HepG2 (cell line): Measurements from ENCODE around the gene LZTR1. TPM values are rescaled to one million over a fixed set of nuclear protein-coding genes. Genes with fewer than 3 reads are reported as not detected.

ENCODE experiments used
- FOXJ3 ChIP-seq: sonication (generic); formaldehyde crosslinking; IDR thresholded peaks from 2 replicates; pipeline ENCODE4 v1.4.0; 2020; ENCODE audit warnings: missing genetic modification reagents, mild to moderate bottlenecking, borderline replicate concordance
- GZF1 ChIP-seq: sonication (generic); formaldehyde crosslinking; IDR thresholded peaks from 2 replicates; pipeline ENCODE4 v1.5.1; 2020; ENCODE audit warnings: mild to moderate bottlenecking, missing genetic modification reagents
- KDM5A ChIP-seq: fragments of 200-600 bp; sonication (generic); IDR thresholded peaks from 2 replicates; pipeline ENCODE4 v1.7.0; 2018; ENCODE audit warnings: antibody characterized with exemption, mild to moderate bottlenecking, low read length, borderline replicate concordance
- NR2C2 ChIP-seq: sonication (generic); formaldehyde crosslinking; IDR thresholded peaks from 2 replicates; pipeline ENCODE4 v1.4.0; 2020; ENCODE audit warnings: missing genetic modification reagents, mild to moderate bottlenecking, moderate library complexity, borderline replicate concordance
- RAD51 ChIP-seq: fragments of 450-650 bp; IDR thresholded peaks from 2 replicates; pipeline ENCODE4 v1.6.1; 2016; ENCODE audit warnings: borderline replicate concordance
- RBAK ChIP-seq: sonication (generic); formaldehyde crosslinking; IDR thresholded peaks from 2 replicates; pipeline ENCODE4 v1.5.1; 2020; ENCODE audit warnings: mild to moderate bottlenecking, missing genetic modification reagents
- RFXANK ChIP-seq: IDR thresholded peaks from 2 replicates; pipeline ENCODE4 v1.6.1; 2016
- SIN3A ChIP-seq: IDR thresholded peaks from 2 replicates; pipeline ENCODE4 v1.6.1; 2011; ENCODE audit warnings: low read depth, mild to moderate bottlenecking, control low read depth, low read length, borderline replicate concordance
- ZFAT ChIP-seq: sonication (generic); formaldehyde crosslinking; conservative IDR thresholded peaks from 2 replicates; pipeline ENCODE4 v1.8.1; 2023; ENCODE audit warnings: missing genetic modification reagents, inconsistent platforms
- ZFP36 ChIP-seq: fragments of 150-350 bp; IDR thresholded peaks from 2 replicates; pipeline ENCODE4 v1.6.1; 2018; ENCODE audit warnings: borderline replicate concordance, low read length, low read depth; ENCODE audit not compliant: partially characterized antibody
- ZNF292 ChIP-seq: sonication (generic); formaldehyde crosslinking; IDR thresholded peaks from 2 replicates; pipeline ENCODE4 v1.8.1; 2022; ENCODE audit warnings: mild to moderate bottlenecking, low read depth, missing genetic modification reagents, borderline replicate concordance
- ZNF496 ChIP-seq: sonication (generic); formaldehyde crosslinking; IDR thresholded peaks from 2 replicates; pipeline ENCODE4 v1.8.1; 2023; ENCODE audit warnings: mild to moderate bottlenecking, moderate library complexity, missing genetic modification reagents; ENCODE audit not compliant: insufficient replicate concordance
- ZNF747 ChIP-seq: sonication (generic); formaldehyde crosslinking; IDR thresholded peaks from 2 replicates; pipeline ENCODE4 v1.8.1; 2023; ENCODE audit warnings: missing genetic modification reagents, mild to moderate bottlenecking, borderline replicate concordance
- ZNF781 ChIP-seq: sonication (generic); formaldehyde crosslinking; IDR thresholded peaks from 2 replicates; pipeline ENCODE4 v1.5.1; 2020; ENCODE audit warnings: borderline replicate concordance, mild to moderate bottlenecking, missing genetic modification reagents; ENCODE audit errors: not compliant biosample characterization
- polyA plus RNA-seq, 8 experiments: library from polyadenylated mRNA; depleted of rRNA in 3 of 8; stranded (reverse) in 7 of 8; unstranded in 1 of 8; fragments of >200 nt; fragmentation: Illumina TruSeq in 4 of 8; extraction: Trizol in 4 of 8; gene quantifications; 2 replicates each; pipeline versions ENCODE4 v1.2.1 to v1.2.3, GENCODE V29; 2011 to 2016; ENCODE audit warnings: low read depth in 4 of 8, missing spikeins in 1 of 8, mixed read lengths in 1 of 8; ENCODE audit not compliant: insufficient read depth in 1 of 8
- total RNA-seq, 5 experiments: library from RNA; depleted of rRNA; stranded (reverse); fragments of >200 nt; fragmentation: Illumina TruSeq; extraction: Trizol; gene quantifications; 2 replicates each; pipeline ENCODE4 v1.2.3, GENCODE V29; 2016; ENCODE audit warnings: low read depth in 1 of 5
- TF ChIP-seq, protein P1 (sequence below): sonication (generic); formaldehyde crosslinking; IDR thresholded peaks from 2 replicates; pipeline ENCODE4 v1.4.0; 2020; ENCODE audit warnings: low read depth, mild to moderate bottlenecking, missing genetic modification reagents
- TF ChIP-seq, protein P2 (sequence below): sonication (generic); formaldehyde crosslinking; IDR thresholded peaks from 2 replicates; pipeline ENCODE4 v1.5.0; 2020; ENCODE audit warnings: missing genetic modification reagents
- TF ChIP-seq, protein P3 (sequence below): sonication (generic); formaldehyde crosslinking; IDR thresholded peaks from 2 replicates; pipeline ENCODE4 v1.5.1; 2020; ENCODE audit warnings: missing genetic modification reagents, mild to moderate bottlenecking, borderline replicate concordance
- TF ChIP-seq, protein P4 (sequence below): sonication (generic); formaldehyde crosslinking; IDR thresholded peaks from 2 replicates; pipeline ENCODE4 v1.4.0; 2020; ENCODE audit warnings: mild to moderate bottlenecking, missing genetic modification reagents
- TF ChIP-seq, protein P5 (sequence below): sonication (generic); formaldehyde crosslinking; IDR thresholded peaks from 2 replicates; pipeline ENCODE4 v1.5.0; 2020; ENCODE audit warnings: missing genetic modification reagents
- TF ChIP-seq, protein P6 (sequence below): IDR thresholded peaks from 2 replicates; pipeline ENCODE4 v1.6.1; 2016; ENCODE audit warnings: low read depth

Gene LZTR1
- total and polyA plus RNA-seq, 2 of the 13 experiments (the other 11 are each of a cell fraction or from before 2014, with no cell fraction given) = 21.8 to 22.4 TPM

DNA sequence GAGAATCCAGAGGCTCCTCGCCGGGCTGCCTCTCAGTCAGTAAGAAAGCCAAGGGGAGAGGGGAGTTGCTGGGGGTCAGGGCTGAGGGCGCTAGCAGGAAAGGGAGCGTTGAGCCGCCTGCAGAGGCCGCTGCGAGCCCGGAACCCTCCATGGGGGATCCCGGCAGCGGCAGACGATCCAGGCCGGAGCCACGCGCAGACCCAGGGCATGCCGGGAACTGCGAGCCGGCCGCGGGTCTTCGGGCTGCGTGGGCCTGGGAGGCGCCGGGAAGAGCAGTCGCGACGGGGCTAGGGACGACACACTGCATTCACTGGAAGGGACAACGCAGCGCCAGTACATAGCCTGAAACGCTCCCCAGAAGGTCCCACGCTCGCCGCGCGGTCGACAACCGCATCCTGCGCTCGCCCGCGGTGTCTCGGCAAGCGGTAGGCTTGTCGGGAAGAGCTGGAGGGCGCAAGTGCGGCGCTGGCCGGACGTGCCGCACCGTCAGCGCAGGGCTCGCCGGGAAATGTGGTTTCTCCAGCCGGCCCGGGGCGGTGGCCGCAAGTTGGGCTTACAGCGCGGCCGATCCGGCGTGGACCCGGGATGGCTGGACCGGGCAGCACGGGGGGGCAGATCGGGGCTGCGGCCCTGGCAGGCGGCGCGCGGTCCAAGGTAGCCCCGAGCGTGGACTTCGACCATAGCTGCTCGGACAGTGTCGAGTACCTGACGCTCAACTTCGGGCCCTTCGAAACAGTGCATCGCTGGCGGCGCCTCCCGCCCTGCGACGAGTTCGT lies at the start of gene LZTR1 (continued):
- TF ChIP-seq ZNF781 (CRISPR knock-in tag) (peak; percentile 89), RAD51 (no peak), ZNF496 (CRISPR knock-in tag) (no peak), KDM5A (no peak), GZF1 (0 out of 2 replicates have a peak, but pooled peaks have one; percentile 66), RBAK (CRISPR knock-in tag) (no peak), RFXANK (no peak), FOXJ3 (peak; percentile 87; the same call in 1 of the 2 replicates), ZFAT (CRISPR knock-in tag) (peak; percentile 80; the same call in 1 of the 2 replicates), ZFP36 (no peak), ZNF747 (peak; percentile 96; the same call in 1 of the 2 replicates), SIN3A (peak; percentile 65; the same call in 1 of the 2 replicates), NR2C2 (CRISPR knock-in tag) (peak; percentile 83), ZNF292 (CRISPR knock-in tag) (no peak)
- TF ChIP-seq, protein P1, sequence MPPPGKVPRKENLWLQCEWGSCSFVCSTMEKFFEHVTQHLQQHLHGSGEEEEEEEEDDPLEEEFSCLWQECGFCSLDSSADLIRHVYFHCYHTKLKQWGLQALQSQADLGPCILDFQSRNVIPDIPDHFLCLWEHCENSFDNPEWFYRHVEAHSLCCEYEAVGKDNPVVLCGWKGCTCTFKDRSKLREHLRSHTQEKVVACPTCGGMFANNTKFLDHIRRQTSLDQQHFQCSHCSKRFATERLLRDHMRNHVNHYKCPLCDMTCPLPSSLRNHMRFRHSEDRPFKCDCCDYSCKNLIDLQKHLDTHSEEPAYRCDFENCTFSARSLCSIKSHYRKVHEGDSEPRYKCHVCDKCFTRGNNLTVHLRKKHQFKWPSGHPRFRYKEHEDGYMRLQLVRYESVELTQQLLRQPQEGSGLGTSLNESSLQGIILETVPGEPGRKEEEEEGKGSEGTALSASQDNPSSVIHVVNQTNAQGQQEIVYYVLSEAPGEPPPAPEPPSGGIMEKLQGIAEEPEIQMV = peak; percentile 88
- TF ChIP-seq, protein P2, sequence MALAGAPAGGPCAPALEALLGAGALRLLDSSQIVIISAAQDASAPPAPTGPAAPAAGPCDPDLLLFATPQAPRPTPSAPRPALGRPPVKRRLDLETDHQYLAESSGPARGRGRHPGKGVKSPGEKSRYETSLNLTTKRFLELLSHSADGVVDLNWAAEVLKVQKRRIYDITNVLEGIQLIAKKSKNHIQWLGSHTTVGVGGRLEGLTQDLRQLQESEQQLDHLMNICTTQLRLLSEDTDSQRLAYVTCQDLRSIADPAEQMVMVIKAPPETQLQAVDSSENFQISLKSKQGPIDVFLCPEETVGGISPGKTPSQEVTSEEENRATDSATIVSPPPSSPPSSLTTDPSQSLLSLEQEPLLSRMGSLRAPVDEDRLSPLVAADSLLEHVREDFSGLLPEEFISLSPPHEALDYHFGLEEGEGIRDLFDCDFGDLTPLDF = peak; percentile 93
- TF ChIP-seq, protein P3, sequence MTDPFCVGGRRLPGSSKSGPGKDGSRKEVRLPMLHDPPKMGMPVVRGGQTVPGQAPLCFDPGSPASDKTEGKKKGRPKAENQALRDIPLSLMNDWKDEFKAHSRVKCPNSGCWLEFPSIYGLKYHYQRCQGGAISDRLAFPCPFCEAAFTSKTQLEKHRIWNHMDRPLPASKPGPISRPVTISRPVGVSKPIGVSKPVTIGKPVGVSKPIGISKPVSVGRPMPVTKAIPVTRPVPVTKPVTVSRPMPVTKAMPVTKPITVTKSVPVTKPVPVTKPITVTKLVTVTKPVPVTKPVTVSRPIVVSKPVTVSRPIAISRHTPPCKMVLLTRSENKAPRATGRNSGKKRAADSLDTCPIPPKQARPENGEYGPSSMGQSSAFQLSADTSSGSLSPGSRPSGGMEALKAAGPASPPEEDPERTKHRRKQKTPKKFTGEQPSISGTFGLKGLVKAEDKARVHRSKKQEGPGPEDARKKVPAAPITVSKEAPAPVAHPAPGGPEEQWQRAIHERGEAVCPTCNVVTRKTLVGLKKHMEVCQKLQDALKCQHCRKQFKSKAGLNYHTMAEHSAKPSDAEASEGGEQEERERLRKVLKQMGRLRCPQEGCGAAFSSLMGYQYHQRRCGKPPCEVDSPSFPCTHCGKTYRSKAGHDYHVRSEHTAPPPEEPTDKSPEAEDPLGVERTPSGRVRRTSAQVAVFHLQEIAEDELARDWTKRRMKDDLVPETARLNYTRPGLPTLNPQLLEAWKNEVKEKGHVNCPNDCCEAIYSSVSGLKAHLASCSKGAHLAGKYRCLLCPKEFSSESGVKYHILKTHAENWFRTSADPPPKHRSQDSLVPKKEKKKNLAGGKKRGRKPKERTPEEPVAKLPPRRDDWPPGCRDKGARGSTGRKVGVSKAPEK (CRISPR knock-in tag) = no peak
- TF ChIP-seq, protein P4, sequence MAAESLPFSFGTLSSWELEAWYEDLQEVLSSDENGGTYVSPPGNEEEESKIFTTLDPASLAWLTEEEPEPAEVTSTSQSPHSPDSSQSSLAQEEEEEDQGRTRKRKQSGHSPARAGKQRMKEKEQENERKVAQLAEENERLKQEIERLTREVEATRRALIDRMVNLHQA = no peak
- TF ChIP-seq, protein P5, sequence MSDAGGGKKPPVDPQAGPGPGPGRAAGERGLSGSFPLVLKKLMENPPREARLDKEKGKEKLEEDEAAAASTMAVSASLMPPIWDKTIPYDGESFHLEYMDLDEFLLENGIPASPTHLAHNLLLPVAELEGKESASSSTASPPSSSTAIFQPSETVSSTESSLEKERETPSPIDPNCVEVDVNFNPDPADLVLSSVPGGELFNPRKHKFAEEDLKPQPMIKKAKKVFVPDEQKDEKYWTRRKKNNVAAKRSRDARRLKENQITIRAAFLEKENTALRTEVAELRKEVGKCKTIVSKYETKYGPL (CRISPR knock-in tag) = peak; percentile 87
- TF ChIP-seq, protein P6, sequence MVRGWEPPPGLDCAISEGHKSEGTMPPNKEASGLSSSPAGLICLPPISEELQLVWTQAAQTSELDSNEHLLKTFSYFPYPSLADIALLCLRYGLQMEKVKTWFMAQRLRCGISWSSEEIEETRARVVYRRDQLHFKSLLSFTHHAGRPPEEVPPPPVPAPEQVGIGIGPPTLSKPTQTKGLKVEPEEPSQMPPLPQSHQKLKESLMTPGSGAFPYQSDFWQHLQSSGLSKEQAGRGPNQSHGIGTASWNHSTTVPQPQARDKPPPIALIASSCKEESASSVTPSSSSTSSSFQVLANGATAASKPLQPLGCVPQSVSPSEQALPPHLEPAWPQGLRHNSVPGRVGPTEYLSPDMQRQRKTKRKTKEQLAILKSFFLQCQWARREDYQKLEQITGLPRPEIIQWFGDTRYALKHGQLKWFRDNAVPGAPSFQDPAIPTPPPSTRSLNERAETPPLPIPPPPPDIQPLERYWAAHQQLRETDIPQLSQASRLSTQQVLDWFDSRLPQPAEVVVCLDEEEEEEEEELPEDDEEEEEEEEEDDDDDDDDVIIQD (CRISPR knock-in tag) = no peak
